Measurements from ENCODE around the gene TWF2. TPM values are rescaled to one million over a fixed set of nuclear protein-coding genes. Genes with fewer than 3 reads are reported as not detected.

TWF2 gene
- total RNA-seq, 1 donor from 2014 or later = 132 TPM

DNA sequence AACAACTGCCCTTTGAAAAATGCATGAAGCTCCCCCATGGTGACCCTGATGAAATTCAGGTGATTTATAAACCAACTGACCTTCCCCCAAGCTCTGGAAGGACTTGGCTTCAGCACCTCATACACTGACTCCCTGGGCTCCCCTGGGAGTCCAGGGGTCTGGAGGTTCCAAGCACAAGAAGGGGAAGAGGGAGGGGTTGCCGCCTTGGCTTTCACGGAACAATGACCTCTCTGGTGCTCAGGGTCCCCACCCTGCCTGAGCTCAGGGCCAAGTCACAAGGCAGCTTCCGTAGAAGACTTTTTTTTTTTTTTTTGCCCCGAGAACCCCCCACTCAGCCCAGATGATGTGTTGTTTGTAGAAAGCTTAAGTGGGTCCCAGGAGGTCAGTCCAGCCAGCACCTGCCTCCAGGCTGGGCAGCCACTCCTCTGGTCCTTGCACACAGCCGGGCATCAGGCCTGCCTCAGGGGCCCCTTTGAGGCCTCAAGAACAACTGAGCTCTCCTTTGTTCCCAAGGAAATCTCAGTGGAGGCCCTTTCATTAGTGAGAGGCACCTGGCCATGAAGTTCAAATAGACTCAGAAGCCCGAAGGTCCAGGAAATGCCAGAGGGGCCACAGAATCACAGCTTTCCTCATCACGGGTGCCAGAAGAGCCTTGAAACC, 55.0 kb downstream of the TWF2 start:
- DNase-seq (ENCODE audit: low read depth in 2 of 2) = no peak

DNA sequence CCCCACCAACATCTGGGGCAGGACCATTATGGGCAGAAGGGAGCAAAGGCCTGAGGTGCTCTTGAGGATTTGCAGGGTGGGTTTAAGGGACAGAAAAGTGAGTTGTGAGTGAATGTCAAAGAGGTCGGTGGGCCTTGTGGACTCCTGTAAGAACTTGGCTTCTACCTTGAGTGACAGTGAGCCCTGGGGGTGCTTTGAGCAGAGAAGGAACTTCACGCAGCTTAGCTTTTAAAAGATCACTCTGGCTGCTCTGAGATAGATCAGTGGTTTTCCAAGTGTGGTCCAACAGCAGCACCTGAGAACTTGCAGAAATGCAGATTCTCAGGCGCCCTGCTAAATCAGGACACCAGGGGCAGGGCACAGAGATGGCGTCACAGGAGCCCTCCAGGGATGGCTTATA, 56.3 kb downstream of the TWF2 start:
- DNase-seq (ENCODE audit: low read depth in 2 of 2) = no peak

DNA sequence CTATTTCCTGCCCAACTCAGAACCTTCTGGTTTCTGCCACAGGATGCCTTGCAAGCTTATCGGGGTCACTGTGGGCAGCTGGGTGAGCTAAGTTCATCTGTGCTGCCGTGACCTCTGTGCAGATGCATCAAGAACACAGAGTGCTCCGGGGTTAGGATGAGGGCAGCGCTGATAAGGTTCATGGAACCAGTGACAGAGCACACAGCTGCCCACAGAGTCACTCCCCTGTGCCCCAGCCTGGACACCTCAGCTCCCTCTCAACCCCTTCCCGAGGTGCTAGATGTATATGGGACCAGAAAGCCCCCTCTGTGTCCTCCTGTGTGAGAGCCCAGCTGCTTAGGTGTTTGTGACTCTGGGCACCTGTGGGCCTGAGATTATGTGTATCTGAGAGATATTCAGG, 56.8 kb downstream of the TWF2 start:
- DNase-seq (ENCODE audit: low read depth in 2 of 2) = no peak

DNA sequence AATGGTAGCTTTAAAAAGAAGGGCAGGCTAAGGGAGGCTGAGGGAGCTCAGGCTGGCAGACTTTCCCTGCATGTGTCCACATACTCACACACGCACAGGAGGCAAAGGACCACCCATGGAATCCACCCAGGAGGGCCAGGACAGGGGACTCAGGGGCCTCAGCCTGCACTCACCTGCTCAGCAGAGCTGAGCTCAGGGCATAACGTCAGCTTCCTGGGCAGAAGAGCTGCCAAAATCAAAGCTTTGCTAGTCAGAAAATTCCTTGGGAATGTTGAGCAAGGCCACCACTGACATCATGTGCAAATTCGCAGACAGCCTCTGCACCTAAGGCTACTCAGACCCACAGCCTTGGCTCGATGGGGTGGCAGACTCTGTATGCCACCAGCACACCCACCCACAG, 57.4 kb downstream of the TWF2 start:
- DNase-seq (ENCODE audit: low read depth in 2 of 2) = no peak

Other genes with a start within 250 kb of the TWF2 start
- gene RPL29, start 243.3 kb downstream of the TWF2 start, total RNA-seq = 811 and 952 TPM in 2 replicates
- 6.9 and 8.7 TPM in 2 replicates for gene DUSP7, start 182.6 kb downstream of the TWF2 start, total RNA-seq
- 6.4 and 12.5 TPM in 2 replicates for gene POC1A, start 84.7 kb downstream of the TWF2 start, total RNA-seq
- 43.9 and 46.0 TPM in 2 replicates for gene ALAS1, start 41.0 kb downstream of the TWF2 start, total RNA-seq
- not detected in 2 replicates for gene TLR9, start 13.5 kb downstream of the TWF2 start, total RNA-seq
- 11.2 and 13.7 TPM in 2 replicates for gene PPM1M, start 6.6 kb upstream of the TWF2 start, total RNA-seq
- 75.5 and 93.7 TPM in 2 replicates for gene WDR82, start 39.5 kb upstream of the TWF2 start, total RNA-seq
- 22.2 and 27.7 TPM in 2 replicates for gene GLYCTK, start 48.7 kb upstream of the TWF2 start, total RNA-seq
- 1.0 and 2.8 TPM in 2 replicates for gene DNAH1, start 77.2 kb upstream of the TWF2 start, total RNA-seq
- gene BAP1, start 170.8 kb upstream of the TWF2 start, total RNA-seq = 76.9 and 96.7 TPM in 2 replicates
- gene PHF7, start 171.5 kb upstream of the TWF2 start, total RNA-seq = 3.0 TPM in 2 replicates
- gene SEMA3G, start 205.9 kb upstream of the TWF2 start, total RNA-seq = 23.0 and 35.9 TPM in 2 replicates
- 0.13 TPM in 1 of 2 replicates, not detected in the other for gene TNNC1, start 214.9 kb upstream of the TWF2 start, total RNA-seq
- gene NISCH, start 216.4 kb upstream of the TWF2 start, total RNA-seq = 27.7 and 38.3 TPM in 2 replicates

Data from dermis microvascular lymphatic vessel endothelial cell (primary cell).